Muscle of back (tissue), 13 donors: ENCODE measurements around the gene IFNA5. TPM values are rescaled to one million over a fixed set of nuclear protein-coding genes. Genes with fewer than 3 reads are reported as not detected.

ENCODE experiments used
- DNase-seq, 3 donors: peaks; one replicate each; pipeline versions ENCODE4 v3.0.0 to v3.0.0-alpha.2; 2013
- long read RNA-seq, 9 donors: transcript quantifications; one replicate each; lab custom pipeline, GENCODE V29; 2026
- polyA plus RNA-seq, 10 donors: library from polyadenylated mRNA; unstranded; fragments of 120-200 nt; gene quantifications; one replicate each; pipeline ENCODE4 v1.2.1, GENCODE V29; 2013; ENCODE audit not compliant: insufficient read length in 10 of 10

The IFNA5 gene
- not detected for polyA plus RNA-seq
- long read RNA-seq, donor 1 = 0 reads
- long read RNA-seq, donor 2 = 0 reads
- long read RNA-seq, donor 3 = 0 reads
- long read RNA-seq, donor 4 = 0 reads
- long read RNA-seq, donor 5 = 0 reads
- long read RNA-seq, donor 6 = 0 reads
- long read RNA-seq, donor 7 = 0 reads
- long read RNA-seq, donor 8 = 0 reads
- long read RNA-seq, donor 9 = 0 reads

DNA sequence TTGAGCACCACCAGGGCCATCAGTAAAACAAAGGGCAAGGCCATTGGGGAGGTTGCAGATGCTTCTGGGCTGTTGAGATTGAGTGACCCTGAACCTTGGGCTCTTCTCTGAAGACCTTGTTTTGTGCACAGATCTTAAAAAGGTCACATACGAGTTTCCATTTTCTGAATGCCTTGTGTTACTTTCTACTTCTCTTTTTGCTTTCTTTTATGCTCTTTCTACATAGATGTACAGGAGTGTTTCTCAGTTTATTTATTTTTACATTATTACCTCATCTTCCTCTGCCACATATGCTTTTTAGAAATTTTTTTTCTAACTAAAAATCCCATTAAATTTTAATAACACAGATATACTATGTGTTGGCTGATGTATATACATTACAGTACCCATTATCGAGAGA lies at the start of gene IFNA5:
IFNA5 (minus strand) TSS at position 101 of the 400 bp plus-strand sequence; CDS start at position 44, 57 bp downstream.
- no peak for DNase-seq

DNA sequence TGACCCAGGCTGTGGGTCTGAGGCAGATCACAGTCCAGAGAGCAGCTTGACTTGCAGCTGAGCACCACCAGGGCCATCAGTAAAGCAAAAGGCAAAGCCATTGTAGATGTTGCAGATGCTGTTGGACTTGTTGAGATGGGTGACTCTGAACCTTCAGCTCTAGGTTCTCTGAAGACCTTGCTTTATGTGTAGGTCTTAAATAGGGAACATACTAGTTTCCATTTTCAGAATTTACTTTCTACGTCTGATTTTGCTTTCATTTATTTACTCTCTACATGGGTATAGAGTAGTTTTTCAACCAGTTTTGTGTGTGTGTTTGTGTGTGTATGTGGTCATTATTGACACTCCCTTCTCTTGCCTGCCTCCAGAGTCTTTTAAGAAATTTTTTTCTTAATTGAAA lies 45.7 kb upstream of the IFNA5 start, which contains the start of gene IFNA6:
IFNA6 (minus strand) TSS at position 101 of the 400 bp plus-strand sequence; CDS start at position 101, 0 bp downstream.
- no peak for DNase-seq

DNA sequence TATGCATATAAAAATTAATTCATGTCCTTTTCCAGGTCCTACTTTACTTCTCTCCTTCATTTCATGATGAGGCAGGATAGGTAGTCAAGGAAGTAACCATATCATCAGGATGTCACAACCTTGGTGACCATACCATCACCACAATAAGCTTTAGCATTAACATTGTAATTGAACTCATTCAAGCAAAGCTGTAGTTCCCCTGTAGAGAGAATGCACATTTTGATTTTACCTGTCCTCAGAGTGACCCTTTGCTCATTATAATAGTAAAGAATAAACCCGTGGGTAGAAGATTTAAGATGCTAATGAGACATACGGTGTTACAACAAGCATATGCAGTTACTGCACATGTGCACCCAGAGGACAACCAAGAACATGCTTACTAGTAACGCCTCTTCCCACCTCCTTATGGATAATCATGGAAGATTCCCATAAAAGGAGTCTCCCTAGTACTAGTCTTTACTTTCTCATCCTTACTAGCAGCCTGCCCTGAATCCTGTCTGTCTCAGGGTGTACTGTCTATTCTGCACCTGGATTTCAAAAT lies 43.4 kb upstream of the IFNA5 start:
- no peak for DNase-seq

DNA sequence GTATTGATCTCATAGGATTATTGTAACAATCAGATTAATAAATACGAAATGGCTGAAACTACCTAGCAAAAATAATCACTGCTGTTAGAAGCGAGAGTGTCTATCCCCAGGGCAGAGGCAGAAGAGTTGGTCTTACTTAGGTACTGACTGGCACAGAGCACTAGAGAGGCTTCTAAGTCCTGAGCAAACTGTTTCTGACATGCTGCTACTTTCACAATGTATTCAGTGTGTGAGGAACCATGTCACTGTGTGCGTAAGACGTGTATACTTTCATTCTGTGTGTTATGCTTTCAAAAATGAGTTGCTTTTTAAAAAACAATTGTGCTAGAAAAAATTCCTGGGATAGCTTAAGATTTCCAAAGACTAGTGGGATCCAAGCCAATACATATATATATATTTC lies 35.6 kb upstream of the IFNA5 start:
- DNase-seq = no peak

DNA sequence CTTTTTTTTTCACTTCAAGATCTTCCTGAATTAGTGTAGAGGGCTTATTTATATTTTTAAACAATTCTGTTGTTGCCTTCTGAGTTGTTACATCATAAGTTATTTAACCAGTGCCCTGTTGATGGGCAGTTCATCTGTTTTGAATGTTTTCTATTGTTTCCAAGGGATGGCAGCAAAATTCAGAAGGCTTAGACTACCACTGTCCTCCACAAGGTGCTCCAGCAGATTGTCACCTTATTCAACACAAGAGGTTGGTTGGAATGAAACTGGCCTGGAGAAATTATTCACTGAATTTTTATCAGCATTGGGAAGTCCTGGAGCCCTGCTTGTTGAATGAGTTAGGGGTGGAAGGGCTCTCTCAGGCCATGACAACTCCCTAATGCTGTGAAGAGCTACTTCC lies 31.3 kb upstream of the IFNA5 start:
- DNase-seq = no peak

DNA sequence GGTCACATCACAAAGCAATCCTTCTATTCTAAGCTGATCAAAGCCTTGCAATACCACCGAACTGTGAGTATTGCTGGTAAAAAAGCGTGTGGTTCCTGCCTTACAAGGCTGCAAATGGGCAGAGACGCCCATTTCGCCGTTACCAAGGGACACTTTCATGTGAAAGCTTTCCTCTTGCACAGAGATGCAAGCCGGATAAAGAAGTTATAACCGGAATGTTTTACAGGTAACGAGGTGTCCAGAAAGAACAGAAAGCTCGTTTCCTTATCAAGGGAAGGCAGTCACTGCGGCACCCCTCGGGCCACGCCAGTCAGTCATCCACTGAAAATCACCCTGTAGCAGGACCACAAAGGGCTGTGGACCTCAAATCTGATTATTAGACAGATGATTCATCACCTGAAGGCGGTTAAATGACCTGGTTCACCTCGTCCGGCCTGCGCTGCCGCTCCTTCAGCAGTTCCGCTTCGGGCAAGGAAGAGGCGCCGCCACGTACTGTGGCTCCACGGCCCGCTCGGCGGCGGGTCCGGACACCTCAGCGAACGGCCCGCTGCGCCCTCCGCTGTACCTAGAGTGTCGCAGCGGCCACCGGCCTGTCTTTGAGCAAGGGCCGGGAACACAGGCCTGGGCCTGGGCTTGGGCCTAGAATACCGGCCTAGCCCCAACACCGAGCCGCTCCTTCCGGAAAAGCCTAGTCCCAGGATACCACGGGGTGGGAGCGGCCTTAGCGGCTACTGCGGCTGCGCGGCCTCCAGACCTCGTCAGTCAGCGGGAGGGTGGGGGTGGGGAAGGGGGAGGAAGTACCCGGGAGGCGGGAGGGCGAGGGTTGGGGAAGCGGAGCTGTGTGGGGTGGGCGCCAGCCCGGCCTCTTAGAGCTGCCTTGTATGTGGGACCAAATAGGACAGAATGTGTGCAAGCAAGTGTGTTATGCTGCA lies 29.9 kb upstream of the IFNA5 start, which contains the start of gene KLHL9:
KLHL9 (minus strand) TSS at position 704 of the 932 bp plus-strand sequence; CDS start at position 159, 545 bp downstream.
- peak; percentile 94 to 98 (median 95) for DNase-seq

DNA sequence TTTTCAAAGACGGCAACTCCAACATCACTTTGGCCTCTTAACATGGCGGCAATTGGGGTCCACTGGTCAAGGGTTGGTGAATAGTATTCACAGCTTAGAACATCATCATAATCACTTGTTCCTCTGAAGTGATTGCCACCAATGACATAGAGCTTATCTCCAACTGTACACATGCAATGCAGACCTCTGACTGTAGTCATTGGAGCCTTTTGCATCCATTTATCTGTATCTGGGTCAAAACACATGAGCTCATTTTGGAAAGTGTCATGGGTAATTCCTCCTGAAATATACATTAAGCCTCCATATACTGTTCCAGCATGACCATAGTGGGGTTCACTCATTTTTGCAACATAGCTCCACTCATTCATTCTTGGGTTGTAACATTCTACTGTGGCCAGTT lies 28.1 kb upstream of the IFNA5 start:
- no peak for DNase-seq

DNA sequence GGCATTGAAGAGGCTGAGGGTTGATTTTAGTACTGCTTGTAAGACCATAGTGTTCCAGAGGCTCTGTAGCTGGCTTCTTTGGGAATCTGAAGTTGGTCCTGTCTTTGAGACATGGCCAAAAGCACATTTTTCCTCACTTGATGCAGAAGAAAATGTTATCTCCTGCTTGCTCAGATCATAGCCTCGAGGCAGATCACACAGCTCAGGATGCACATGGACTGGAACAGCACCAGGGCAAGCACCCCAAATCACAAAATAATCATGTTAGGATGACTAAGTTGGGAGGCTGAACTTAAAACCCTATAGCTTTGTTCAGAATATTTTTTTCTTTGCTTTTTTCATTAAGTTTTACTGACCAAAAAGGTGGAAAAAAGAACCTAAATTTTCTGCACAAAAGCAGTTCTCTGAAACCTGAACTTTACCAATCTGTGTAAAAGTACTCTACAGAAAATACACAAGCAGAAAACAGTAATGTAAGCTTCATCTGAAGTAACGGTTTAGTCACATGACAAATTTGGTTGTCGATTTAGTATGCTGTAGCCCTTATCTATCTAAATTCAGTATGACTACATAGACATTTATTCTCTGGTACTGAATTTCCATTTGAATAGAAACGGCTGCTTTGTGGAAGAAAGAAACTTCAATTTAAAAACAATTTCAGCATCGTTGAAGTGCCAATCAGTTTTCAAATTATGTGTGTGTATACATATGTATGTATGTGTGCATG lies 26.7 kb upstream of the IFNA5 start:
- no peak for DNase-seq

DNA sequence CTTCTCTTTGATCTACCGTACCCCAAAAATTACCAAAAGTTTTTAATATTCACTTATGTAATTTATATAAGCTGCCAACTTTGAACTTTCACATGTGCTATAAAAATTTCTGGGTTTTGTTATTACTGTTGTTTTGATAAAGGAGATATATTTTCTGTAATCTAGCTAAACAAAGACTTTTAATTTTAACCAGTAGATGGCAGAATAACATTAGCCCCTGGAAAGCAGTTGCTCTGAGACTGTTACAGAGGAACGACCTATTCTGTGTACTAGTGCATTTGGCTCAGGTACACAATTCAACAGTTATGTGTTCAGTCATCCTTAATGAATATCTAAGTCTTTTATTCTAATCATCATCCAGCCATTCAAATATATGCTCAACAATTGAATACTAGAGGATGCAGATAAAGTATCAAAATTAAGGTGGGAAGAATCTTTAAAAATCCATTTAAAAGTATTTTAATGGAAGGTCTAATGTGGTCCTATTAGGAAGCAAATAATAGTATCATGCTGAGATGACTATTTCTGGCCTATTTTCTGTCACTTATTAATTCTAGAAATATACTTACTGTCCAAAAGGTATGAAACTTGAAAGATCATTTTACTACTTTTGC lies 21.5 kb upstream of the IFNA5 start:
- DNase-seq = peak in 2 of 3 donors; percentile 23 to 55

DNA sequence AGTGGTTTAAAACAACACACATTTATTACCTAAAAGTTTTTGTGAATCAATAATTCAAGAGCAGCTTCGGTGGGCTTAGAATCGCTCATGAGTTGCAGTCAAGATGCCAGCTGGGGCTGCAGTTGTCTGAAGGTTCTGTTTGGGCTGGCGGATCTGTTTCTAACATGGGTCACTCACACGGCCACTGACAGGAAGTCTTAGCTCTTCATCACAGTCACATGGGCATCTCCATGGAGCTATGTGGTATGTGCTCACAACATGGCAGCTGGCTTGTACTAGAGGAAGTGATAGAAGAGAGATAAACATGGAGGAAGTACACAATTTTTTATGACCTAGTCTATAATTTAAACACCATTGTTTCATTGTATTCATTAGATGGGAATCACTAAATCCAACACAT lies 18.9 kb upstream of the IFNA5 start:
- no peak for DNase-seq

DNA sequence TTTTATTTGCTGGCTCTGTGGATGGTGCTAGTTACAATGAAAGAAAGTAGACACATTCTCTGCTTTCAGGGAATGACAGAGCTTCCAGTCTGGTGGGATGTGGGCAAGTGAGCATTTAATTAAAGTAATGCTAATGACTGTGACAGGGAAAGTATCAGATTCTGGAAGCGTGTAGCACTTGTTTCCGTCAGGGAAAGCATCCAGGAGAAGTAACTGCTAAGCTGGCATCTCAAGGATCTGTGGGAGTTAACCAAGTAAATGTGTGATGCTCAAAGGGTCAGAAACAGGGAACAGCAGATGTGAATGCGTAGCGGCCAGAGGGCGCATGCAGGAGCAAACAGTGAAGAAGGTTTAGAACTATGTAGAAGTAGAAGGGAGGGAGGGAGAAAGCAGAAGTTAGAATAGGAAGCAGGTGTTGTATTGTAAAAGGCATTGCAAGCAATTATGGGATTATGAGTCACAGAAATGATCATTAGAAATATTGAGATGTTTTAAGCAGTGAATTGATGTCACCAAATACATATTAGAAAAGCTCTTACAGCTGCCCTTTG lies 17.9 kb upstream of the IFNA5 start:
- no peak for DNase-seq

DNA sequence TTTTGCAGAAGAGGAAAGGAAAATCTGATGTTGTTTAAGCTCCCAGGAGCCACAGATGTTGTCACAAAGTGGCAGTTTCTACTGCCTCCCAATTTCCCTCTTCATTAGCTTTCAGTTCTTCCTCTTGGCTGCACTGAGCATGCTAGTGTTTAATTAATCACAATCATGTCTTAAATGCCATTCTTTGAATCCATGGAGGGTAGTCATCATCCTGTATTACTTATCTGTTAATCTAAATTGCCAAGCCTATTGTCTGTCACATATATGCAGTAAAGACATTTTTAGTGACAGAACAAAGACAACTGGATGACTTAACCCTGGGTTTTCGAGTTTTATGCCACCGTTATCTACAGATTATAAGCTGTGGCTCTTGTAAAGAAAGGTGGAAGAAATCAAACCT lies 15.4 kb upstream of the IFNA5 start:
- DNase-seq = no peak

DNA sequence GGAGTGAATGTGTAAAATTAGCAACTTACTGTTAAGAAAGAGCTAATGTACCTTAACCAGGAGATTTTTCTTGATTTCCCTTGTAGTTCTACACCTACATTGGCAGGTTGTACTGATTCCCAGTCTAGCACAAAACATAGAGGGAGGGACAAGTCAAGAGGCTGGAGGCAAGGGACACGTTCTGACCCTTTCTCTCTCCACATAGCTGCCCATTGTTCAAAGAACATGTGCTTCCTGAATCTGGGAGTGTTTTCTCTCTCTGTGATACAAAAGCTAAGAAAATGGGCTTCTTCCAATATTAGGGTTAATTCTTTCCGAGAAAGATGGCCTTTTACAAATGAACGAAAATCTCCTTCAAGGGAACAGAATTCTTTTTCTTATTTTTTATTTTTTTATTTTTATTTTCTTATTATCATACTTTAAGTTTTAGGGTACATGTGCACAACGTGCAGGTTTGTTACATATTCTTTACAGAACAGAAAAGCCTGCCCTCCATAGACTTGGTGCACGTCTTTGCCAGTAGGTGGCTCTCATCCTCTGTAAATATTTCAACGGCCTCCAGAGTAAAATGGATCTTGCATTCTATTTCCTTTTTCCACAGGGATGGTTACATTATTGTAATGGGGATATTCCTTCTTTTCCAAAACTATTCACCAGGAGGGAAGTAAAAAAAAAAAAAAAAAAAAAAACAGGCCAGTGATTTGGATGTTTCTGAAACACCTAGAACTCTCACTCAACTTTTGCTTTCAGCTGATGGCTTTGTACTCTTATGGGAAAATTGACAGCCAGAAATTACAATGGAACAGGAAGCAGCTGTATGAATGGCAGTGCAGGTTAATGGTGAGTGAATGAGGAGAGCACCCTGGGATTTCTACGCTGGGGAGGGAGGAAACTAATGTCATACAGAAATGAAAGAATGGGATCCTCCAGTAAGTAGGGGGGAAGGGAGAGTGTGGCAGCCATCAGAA lies 13.1 kb upstream of the IFNA5 start:
- DNase-seq = peak; percentile 25 to 61 (median 42)

DNA sequence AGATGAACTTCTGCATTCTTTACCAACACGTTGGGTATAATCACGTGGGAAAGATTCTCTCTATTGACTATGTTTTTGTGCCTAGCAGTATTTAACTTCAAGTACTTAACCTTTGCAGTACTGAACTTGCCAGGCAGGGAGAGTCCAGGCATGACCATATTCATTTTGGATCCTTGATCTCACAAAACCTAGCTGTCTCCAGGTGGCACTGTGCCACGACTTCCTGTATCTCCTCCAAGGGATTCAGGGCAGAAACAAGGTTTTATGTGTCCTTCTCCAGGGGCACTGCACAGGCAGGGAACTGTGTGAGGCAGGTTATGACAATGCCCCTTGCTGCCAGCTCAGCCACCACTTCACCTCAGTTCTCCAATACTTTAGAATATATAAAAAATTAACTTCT lies 11.7 kb upstream of the IFNA5 start:
- DNase-seq = no peak

DNA sequence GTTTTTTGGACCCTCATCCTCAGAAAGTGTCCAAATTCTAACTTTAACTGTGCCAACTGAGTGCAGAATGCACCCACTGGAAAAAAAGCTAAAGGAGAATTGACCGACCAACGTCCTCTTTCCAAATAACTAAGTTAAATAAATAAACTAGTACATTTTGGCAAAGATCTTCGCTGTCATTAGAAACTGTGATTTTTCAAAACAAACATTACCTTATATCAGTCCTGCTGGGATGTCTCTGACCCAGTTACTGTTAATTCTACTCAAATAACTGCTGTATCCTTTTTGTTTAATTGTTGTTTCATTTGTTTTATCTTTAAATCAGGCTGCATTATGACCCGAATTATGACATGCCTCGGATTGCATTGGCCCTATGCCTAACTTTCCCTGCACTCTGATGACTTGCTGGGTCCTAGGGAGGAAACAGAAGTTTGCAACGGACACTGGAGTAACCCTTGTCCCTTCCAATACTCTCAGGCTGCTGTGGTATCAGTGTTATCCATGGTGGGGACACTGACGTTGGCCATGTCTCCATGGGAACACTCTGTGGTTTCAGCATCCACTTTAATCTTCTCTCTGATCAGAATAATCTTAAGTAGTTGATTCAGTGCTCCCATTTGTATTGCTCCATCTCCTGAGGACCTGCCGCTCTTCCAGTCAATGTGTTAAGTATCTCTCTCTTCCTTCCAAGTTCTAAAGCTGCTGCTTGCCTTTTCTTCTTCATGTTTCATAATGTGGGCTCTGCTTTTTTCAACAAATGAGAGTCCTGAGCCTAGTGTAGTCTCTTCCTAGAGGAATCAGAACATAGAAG lies 11.1 kb upstream of the IFNA5 start:
- peak in 1 of 3 donors; percentile 12 for DNase-seq

DNA sequence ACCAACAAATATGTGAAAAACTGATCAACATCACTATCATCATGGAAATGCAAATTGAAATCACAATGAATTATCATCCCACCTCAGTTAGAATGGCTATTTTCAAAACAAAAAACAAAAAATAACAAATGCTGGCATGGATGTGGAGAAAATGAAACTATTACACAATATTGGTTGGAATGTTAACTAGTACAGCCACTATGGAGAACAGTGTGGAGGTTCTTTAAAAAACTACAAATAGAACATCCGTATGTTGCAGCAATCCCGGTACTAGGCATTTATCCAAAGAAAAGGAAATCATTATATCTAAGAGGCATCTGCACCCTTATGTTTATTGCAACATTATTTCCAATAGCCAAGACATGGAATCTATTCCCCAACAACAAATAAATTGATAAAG lies 9.0 kb upstream of the IFNA5 start:
- no peak for DNase-seq

DNA sequence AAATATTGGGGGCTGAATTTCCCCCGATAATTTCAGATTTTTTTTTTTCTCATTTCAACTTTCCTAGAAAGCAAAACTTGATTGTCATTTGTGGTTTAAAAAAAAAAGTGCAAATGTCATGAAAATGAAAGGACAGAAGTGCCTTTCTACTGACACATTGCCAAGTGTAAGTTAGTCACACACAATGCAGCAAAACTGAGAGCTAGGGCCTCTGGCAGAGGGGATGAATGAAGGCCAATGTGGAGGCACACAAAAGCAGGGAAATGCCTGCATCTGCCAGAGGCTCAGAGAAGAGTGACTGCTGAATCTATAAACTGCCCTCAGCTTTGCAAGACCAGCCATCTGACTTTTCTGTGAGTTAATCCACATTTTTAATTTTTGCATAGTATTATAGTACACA lies 6.8 kb upstream of the IFNA5 start:
- DNase-seq = no peak

DNA sequence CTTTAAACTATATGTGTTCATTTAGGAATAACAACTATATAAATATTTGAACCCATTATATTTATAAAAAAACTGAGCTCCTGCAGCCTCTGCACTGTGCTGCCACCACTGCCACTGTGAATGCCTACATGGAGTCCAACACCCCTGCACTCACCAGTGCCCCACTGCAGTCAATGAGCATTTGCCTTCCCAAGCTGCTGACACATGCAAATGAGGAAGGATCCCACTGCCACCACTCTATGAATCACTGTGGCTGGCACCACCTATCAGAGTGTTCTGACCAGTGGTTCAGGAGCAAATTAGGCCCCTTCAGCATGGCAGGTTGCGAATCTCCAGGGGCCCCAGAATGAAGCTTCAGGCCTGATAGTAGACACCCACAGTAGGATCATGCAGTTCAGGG lies 9.1 kb downstream of the IFNA5 start:
- DNase-seq = no peak

DNA sequence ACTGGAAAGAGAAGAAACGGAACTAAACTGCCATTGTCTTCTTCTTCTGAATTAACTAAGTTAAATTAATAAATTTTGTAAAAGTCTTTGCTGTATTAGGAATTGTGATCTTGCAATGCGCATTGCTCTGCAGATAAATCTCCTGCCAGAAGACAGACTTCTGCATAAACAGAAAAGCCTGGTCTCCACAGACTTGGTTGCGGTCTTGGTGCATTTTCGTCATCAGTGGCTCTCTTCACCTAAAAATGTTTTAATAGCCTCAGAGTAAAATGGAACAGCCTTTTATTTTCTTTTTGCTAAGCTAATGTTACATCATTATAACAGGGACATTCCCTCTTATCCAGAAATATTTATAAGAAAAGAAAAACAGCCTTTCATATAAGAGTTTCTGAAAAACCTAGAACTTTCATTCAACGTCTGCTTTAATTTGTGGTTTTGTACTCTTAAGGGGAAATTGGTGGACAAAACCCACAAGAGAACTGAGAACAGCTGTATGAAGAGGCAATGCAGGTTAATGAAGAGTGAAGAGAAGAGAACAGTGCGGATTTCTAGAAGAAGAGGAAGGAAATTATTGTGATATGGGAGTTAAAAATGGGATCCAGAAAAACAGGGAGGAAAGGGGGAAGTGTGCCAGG lies 10.1 kb downstream of the IFNA5 start:
- no peak for DNase-seq
